ENCODE data around the gene MEF2A.
"Not testable (repeated sequence)": the region's sequence is repeated elsewhere in the genome, so short reads cannot be mapped to it uniquely, and the experiment has no call there.

Gene MEF2A

DNA sequence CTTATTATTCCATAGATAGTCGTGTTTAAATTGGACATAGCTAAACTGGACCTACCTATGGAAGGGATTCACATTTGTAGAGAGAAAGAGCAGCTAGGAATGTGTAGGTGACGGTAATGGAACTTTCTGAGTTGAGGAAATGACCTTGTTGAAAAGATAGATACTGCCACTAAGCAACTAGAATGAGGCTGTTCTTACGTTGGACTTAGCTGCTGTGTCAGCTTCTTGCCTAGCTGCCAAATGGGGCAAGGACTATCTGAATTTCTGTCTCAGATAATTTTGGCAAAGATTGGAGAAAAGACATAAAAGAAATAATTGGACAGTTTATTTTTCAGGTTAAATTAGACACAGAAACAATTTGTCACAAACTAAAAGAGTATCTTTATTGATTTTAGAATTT lies 68.8 kb downstream of the MEF2A start:
- intact Hi-C loops (cut with DNase I): no loop called here
- DNase-seq: no peak

GRCh38 chr15:99635145-99635544 lies 69.4 kb downstream of the MEF2A start:
- DNase-seq: no peak
- intact Hi-C loops (cut with DNase I): no loop called here

DNA sequence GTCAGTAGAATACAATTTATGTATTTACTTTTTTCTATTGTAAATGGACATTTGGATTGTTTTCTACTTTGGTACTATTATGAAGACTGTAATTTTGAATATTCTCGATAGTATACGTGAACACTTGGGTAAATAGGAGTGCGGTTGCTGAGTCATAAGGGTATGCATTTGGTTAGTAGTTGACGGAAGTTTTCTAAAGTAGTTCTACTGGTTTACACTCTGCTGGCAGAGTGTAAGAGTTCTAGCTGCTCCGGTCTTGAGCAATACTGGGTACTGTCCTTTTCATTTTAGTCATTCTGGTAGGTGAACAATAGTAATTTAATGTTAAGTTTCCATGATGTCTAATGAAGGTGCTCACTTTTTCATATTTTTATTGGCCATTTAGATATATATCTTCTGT lies 70.0 kb downstream of the MEF2A start:
- DNase-seq: no peak
- intact Hi-C loops (cut with DNase I): no loop called here

GRCh38 chr15:99644913-99645542 lies 79.2 kb downstream of the MEF2A start:
- intact Hi-C loops (cut with DNase I): no loop called here
- DNase-seq: no peak

DNA sequence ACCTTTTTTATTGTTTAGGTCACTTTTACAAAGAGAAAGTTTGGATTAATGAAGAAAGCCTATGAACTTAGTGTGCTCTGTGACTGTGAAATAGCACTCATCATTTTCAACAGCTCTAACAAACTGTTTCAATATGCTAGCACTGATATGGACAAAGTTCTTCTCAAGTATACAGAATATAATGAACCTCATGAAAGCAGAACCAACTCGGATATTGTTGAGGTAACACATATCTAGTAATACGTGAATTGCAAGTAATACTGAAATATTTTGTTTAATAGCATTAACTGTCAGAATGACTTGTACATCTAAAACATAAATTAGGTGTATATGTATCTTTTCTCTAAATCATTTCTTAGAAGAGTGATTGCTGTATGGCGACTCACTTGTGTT lies 79.8 kb downstream of the MEF2A start:
- intact Hi-C loops (cut with DNase I): no loop called here
- DNase-seq: no peak

DNA sequence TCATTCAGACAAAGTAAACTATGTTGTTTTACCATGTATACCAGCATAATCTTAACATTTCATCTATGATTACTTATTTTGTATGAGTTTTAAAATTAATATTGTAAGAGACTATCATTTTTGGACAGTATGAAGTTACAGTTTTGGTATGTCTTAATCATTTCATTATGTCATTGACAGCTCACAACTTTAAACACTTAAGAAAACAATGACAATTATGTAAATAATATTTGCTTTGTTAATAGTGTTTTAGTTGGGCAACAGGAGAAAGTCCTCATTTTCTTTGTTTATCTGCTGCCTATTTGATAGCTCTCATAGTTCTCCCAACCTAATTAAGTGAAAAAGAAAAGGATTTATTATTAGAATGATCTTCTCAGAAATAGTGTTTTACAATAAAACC lies 80.2 kb downstream of the MEF2A start:
- intact Hi-C loops (cut with DNase I): no loop called here
- DNase-seq: no peak

- peak in 3 of 10 donors; percentile 14 to 72 (median 67) for DNase-seq
- intact Hi-C loops (cut with DNase I): no loop called here
Measured at GRCh38 chr15:99651023-99651807, 85.4 kb downstream of the MEF2A start.

GRCh38 chr15:99656205-99656604 lies 90.4 kb downstream of the MEF2A start:
- intact Hi-C loops (cut with DNase I): no loop called here
- no peak for DNase-seq

DNA sequence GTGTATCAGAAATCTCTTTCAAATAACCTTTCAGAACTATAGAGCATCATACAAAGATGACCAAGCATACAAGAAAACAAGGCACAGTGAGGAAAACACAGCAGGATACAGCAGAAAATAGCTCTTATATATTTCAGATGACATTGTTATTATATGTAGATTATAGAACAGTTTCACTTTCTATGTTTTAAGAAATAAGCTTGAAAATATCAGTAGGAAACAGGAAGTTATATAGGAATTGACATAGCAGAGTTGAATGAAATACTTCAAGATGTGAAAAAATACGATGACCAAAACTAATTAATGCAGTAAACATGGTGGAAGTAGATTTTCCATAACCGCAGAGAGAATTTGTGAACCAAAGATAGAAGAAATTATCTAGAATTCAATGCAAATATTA lies 92.2 kb downstream of the MEF2A start:
- intact Hi-C loops (cut with DNase I): no loop called here
- no peak for DNase-seq

GRCh38 chr15:99662903-99663302 lies 97.1 kb downstream of the MEF2A start:
- no peak for DNase-seq
- intact Hi-C loops (cut with DNase I): no loop called here

DNA sequence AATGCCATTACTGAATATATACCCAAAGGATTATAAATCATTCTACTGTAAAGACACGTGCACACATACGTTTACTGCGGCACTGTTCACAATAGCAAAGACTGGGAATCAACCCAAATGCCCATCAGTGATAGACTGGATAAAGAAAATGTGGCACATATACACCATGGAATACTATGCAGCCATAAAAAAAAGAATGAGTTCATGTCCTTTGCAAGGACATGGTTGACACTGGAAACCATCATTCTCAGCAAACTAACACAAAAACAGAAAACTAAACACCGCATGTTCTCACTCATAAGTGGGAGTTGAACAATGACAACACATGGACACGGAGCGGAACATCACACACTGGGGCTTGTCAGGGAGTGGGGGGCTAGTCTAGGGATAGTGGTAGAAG lies 100.3 kb downstream of the MEF2A start:
- intact Hi-C loops (cut with DNase I); DNase-seq: not testable (repeated sequence)

GRCh38 chr15:99668533-99669182 lies 102.9 kb downstream of the MEF2A start:
- DNase-seq: no peak
- intact Hi-C loops (cut with DNase I): no loop called here

GRCh38 chr15:99669250-99669649 lies 103.5 kb downstream of the MEF2A start:
- intact Hi-C loops (cut with DNase I): no loop called here
- DNase-seq: no peak

- intact Hi-C loops (cut with DNase I): no loop called here
- no peak for DNase-seq
Measured at GRCh38 chr15:99671926-99672635, 106.3 kb downstream of the MEF2A start.

GRCh38 chr15:99673111-99673510 lies 107.3 kb downstream of the MEF2A start:
- intact Hi-C loops (cut with DNase I): no loop called here
- no peak for DNase-seq

DNA sequence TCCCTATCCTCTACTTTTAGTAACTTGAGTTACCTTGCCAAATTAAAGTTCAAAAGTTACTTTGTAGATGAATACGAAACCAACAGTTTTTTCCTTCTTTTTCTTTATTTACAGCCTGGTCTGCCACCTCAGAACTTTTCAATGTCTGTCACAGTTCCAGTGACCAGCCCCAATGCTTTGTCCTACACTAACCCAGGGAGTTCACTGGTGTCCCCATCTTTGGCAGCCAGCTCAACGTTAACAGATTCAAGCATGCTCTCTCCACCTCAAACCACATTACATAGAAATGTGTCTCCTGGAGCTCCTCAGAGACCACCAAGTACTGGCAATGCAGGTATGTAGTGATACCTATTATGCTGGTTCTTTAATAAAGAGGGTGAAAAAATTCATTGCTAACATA lies 108.5 kb downstream of the MEF2A start:
- intact Hi-C loops (cut with DNase I): no loop called here
- no peak for DNase-seq

DNA sequence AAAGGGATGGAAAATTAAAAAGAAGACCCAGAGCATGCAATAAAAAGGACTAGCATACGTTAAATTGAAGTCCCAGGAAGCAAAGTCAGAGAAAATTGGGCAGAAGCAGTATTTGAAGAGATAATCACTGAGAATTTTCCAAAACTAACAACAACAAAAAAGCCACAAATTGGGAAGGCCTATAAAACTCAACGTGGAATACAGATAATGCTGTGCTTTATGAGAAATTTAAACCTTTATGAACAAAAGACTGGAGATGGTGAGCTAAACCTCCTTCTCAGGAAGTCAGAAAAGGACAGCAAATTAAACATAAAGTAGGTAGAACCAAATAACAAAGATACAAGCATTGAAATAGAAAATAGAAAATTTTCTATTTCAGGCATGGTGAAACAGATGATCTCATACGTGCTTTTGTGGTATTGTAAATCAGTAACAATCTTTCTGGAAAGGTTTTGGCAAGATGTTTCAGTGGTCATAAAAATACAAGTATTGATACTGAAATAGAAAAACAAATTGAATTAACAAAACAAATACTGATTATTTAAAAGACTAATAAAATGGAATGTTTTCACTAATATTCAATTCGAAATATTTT lies 111.9 kb downstream of the MEF2A start:
- DNase-seq: no peak
- intact Hi-C loops (cut with DNase I): no loop called here

DNA sequence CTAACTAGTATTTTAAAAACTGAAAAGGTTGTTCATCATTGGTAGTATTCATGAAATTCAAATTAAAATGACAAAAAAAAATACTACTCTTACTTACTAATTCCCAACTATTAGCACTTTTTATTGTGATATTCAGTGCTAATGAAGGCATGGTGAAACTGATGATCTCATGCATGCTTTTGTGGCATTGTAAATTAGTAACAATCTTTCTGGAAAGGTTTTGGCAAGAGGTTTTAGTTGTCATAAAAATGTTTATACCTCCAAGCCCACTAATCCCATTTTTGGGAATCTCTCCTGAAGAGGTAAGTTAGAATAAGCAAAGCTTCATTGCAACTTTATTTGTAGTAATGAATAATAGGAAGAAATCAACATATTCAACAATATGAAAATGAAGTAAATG lies 114.5 kb downstream of the MEF2A start:
- intact Hi-C loops (cut with DNase I): no loop called here
- no peak for DNase-seq

GRCh38 chr15:99681990-99682389 lies 116.2 kb downstream of the MEF2A start:
- DNase-seq: no peak
- intact Hi-C loops (cut with DNase I): no loop called here

- intact Hi-C loops (cut with DNase I): no loop called here
- DNase-seq: no peak
Measured at GRCh38 chr15:99682455-99682854, 116.7 kb downstream of the MEF2A start.
